ENCODE data around the gene IL10RA. TPM values are rescaled to one million over a fixed set of nuclear protein-coding genes. Genes with fewer than 3 reads are reported as not detected.

Gene IL10RA
- total and polyA plus RNA-seq, 2 of the 4 experiments (the other 2 are of a cell fraction): 0.12 TPM; not detected in 1

GRCh38 chr11:118016104-118016503 is 29.9 kb downstream of the IL10RA start:
- H4K5ac ChIP-seq (ENCODE audit: low read depth, low read length): no peak overlapping the region
- no peak for DNase-seq
- BruUV-seq (replicated peaks): no TSS peak
- H3K79me1 ChIP-seq (ENCODE audit: low read depth in 1 of 2, low read length in 2 of 2): no peaks in the 10 kb centered on the region
- in situ Hi-C loops (cut with MboI; ENCODE audit: low sequenced_read_pairs) (no loop called here), dilution Hi-C loops (cut with HindIII; ENCODE audit: low sequenced_read_pairs, unreplicated experiment) (no loop called here), intact Hi-C loops (cut with micrococcal nuclease) (no loop called here)
- H3K27ac ChIP-seq (ENCODE audit: insufficient read depth, low read length): no peak overlapping the region
- H3K9me1 ChIP-seq (ENCODE audit: insufficient read depth, low read length): no peaks in the 10 kb centered on the region
- H3K4me3 ChIP-seq (ENCODE audit: insufficient read depth, low read depth, low read length): no peak overlapping the region
- no peak overlapping the region for H3K14ac ChIP-seq (replicated peaks; ENCODE audit: low read depth, low read length)
- H3K36me3 ChIP-seq (ENCODE audit: control insufficient read depth, insufficient read depth, low read length): no peaks in the 10 kb centered on the region
- no peaks in the 10 kb centered on the region for H3K4me1 ChIP-seq (ENCODE audit: control insufficient read depth, insufficient read depth, low read length)
- CTCF ChIA-PET: no interaction called here
- H3K23ac ChIP-seq (ENCODE audit: low read depth, low read length): no peak overlapping the region
- POLR2A ChIA-PET (ENCODE audit: unreplicated experiment): no interaction called here
- no peak overlapping the region for H2BK15ac ChIP-seq (ENCODE audit: low read depth, low read length)
- no peaks in the 10 kb centered on the region for H3K9me3 ChIP-seq (ENCODE audit: control insufficient read depth, insufficient read depth, low read length)
- H3K9ac ChIP-seq (ENCODE audit: low read depth, low read length): no peak overlapping the region
- no peak overlapping the region for H3K4me2 ChIP-seq (ENCODE audit: low read depth, low read length)
- no peak for ATAC-seq (ENCODE audit: low read depth)
- H2AFZ ChIP-seq (replicated peaks; ENCODE audit: low read length, poor library complexity): no peak overlapping the region
- TF ChIP-seq RCOR1 (IDR thresholded peaks at IDR 0.05; ENCODE audit: insufficient replicate concordance, low read length) (no peak), RAD21 (IDR thresholded peaks at IDR 0.05; ENCODE audit: low read length) (no peak), RFX5 (IDR thresholded peaks at IDR 0.05; ENCODE audit: low read depth, low read length) (no peak), NFE2L2 (IDR thresholded peaks at IDR 0.05; ENCODE audit: low read depth, low read length) (no peak), MAFK (IDR thresholded peaks at IDR 0.05; ENCODE audit: low read depth, low read length) (no peak), CTCF (conservative IDR thresholded peaks at IDR 0.05; ENCODE audit: low read depth, low read length) (no peak), CEBPB (IDR thresholded peaks at IDR 0.05; ENCODE audit: low read depth, low read length) (no peak), FOS (IDR thresholded peaks at IDR 0.05; ENCODE audit: low read depth, low read length) (no peak), USF2 (IDR thresholded peaks at IDR 0.05; ENCODE audit: low read depth, low read length) (no peak), ELK1 (IDR thresholded peaks at IDR 0.05; ENCODE audit: borderline replicate concordance, low read depth, low read length) (no peak), MXI1 (IDR thresholded peaks at IDR 0.05; ENCODE audit: borderline replicate concordance, low read depth, low read length) (no peak), BHLHE40 (IDR thresholded peaks at IDR 0.05; ENCODE audit: low read depth, low read length) (no peak), POLR2A (IDR thresholded peaks at IDR 0.05; ENCODE audit: low read depth, low read length) (no peak), MAZ (IDR thresholded peaks at IDR 0.05; ENCODE audit: borderline replicate concordance, low read depth, low read length) (no peak), SMC3 (IDR thresholded peaks at IDR 0.05; ENCODE audit: low read depth, low read length) (no peak), CHD1 (IDR thresholded peaks at IDR 0.05; ENCODE audit: low read depth, low read length) (no peak)
- no peak overlapping the region for H3K56ac ChIP-seq (ENCODE audit: extremely low read depth, insufficient read depth, low read length)
- H3K18ac ChIP-seq (ENCODE audit: low read depth, low read length): no peak overlapping the region
- no peak overlapping the region for H2BK120ac ChIP-seq (ENCODE audit: low read depth, low read length)
- no peak overlapping the region for H2BK20ac ChIP-seq (ENCODE audit: low read depth, low read length)
- H2AK9ac ChIP-seq (replicated peaks; ENCODE audit: low read depth, low read length, poor library complexity): no peak overlapping the region
- H3K4ac ChIP-seq (ENCODE audit: low read depth, low read length): no peak overlapping the region
- no peak overlapping the region for H2AK5ac ChIP-seq (ENCODE audit: low read depth, low read length)
- no peak overlapping the region for H4K8ac ChIP-seq (ENCODE audit: low read depth in 2 of 2, low read length in 2 of 2)
- H3K27me3 ChIP-seq (ENCODE audit: control insufficient read depth, insufficient read depth, low read length): no peaks in the 10 kb centered on the region
- H4K20me1 ChIP-seq (ENCODE audit: insufficient read depth, low read length): no peaks in the 10 kb centered on the region
- WGBS, 2 experiments (ENCODE audit: extremely low coverage in 2 of 2, insufficient read length in 1 of 2): no CpG with 5 or more reads among the region's 4 CpGs
- H4K91ac ChIP-seq (ENCODE audit: insufficient read depth, low read depth, low read length): no peak overlapping the region
- H2BK5ac ChIP-seq (ENCODE audit: low read depth, low read length, poor library complexity, severe bottlenecking): no peak overlapping the region
